GM21423 (cell line): ENCODE data around the gene ITPRIPL2.

Experiments
- ATAC-seq: cut with Tn5 transposase; IDR thresholded peaks from one replicate; pipeline ENCODE4 v1.9.1; 2021; ENCODE audit warnings: mild to moderate bottlenecking, moderate library complexity; ENCODE audit not compliant: unreplicated experiment

The ITPRIPL2 gene

GRCh38 chr16:19093631-19094541 lies 19.9 kb upstream of the ITPRIPL2 start:
- no peak for ATAC-seq

GRCh38 chr16:19094542-19095365 lies 19.0 kb upstream of the ITPRIPL2 start:
- ATAC-seq = no peak

GRCh38 chr16:19095654-19096053 lies 18.1 kb upstream of the ITPRIPL2 start:
- ATAC-seq = no peak

GRCh38 chr16:19098173-19098572 lies 15.6 kb upstream of the ITPRIPL2 start:
- ATAC-seq = no peak

DNA sequence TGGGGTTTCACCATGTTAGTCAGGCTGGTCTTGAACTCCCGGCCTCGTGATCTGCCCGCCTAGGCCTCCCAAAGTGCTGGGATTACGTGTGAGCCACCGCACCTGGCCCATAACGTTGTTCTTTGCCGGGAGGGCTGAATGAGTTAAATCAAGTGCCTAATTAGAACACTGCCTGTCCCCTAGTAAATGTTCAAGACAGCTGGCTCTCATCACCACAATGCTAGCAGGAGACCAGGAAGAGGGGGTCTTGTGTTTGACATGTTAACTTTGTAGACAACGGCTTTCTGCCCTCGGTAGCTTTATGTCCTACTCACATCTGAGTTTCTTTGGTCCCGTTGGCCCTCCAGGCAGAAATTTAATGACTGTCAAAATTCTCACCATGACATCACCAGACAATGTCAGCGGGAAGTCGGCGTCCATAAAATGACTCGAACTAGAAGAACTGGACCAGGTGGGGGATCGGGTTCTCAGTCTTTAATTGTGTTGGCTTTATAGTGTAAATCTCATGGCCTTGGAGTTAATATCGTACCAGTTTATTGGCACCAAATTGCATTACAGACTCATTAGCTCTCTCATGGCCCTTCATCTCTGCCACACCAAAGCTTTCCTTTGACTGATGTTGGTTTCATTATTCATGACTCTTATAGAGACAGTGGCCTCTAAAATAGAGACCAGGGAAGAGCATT lies 11.4 kb upstream of the ITPRIPL2 start:
- no peak for ATAC-seq

DNA sequence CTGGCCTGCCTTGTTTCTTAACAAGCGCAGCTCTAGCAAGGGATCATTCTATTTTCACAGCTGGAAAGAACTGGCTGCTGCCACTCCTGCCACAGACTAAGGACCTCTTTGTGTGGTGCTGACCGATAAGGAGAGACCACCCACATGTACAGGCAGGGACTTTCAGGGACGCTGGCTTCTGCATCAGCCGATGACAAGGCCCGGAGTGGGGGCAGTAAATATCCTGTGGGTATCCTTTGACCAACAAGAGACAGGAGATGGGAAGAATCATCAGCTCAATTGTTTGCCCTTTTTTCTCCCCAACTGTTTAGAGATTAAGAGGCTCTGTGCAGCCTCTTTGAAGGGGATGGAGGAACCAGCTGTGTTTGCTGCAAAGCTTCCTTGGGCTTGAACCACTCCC lies 9.2 kb upstream of the ITPRIPL2 start:
- no peak for ATAC-seq

DNA sequence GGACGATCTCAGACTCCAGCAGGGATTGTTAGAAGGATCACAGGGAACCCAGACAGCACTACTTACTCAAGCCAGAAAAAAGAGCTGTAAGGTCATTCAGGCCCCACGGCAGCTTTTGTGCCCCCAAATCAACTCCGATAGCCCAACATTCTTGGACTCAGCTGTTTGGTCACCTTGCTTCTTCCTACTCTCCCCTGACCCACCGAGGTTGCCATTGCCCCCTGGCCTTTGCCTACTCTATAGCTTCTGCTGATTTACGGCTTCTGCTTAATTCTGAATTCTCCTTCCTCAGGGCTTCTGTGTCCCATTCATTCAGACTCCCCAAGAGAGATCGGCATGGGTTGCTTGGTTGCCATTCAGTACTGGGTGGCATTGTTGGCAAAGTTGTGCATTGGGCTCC lies 8.6 kb upstream of the ITPRIPL2 start:
- no peak for ATAC-seq

DNA sequence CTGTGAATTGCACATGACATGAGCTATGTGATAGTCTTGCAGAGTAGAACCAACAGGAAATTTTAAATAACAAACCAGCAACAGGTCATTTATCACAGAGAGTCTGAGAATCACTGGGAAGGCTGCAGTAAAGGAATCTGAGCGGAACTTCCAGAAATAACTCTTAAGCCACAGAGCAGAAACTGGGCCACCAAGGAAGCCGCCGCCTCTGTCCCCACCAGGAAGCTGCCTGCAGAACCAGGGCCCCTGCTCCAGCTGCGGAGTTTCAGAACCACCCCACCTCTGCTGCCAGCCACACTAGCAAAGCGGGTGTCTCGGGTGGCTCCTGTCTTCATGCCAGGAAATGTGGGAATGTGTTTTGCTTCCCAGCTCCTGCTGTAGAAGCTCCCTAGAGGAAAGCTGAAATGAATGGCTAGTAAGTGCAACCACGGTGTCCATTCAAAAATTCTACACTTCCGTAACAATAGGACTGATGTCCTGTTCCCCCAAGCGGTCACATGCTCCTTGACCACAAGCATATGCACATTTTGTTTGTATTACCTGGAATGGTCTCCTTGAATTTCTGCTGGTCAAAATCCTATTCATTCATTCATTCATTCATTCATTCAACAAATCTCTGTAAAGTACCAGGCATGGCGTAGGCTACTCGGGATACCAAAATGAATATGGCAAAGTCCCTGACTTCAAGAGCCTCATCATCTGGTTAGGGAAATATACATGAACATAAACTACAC lies 7.7 kb upstream of the ITPRIPL2 start:
- ATAC-seq = no peak

DNA sequence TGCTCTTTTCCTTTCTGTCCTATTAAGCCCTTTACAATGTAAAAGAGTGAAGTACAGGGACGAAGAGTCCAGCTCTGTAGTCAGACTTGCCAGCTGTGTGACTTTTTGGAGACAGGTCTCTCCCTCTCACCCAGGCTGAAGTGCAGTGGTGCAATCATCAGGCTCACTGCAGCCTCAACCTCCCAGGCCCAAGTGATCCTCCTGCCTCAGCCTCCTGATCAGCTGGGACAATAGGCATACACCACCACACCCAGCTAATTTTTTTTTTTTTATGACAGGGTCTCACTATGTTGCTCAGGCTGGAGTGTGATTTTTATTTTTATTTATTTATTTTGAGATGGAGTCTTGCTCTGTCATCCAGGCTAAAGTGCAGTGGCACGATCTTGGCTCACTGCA lies 7.1 kb upstream of the ITPRIPL2 start:
- ATAC-seq = no peak

GRCh38 chr16:19108409-19109287 lies 5.1 kb upstream of the ITPRIPL2 start:
- peak; percentile 39 for ATAC-seq

DNA sequence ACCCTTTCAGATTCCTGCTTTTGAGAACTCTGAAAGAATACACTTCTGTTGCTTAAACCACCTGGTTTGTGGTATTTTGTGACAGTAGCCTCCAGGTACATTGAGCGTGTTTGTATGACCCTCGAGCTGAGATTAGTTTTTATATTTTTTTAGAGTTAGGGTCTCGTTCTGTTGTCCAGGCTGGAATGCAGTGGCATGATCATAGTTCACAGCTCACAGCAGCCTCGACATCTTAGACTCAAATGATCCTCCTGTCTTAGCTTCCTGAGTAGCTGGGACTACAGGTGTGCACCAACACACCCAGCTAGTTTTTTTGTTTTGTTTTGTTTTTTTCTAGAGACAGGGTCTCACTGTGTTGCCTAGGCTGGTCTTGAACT lies 4.5 kb upstream of the ITPRIPL2 start:
- ATAC-seq = no peak

- ATAC-seq = no peak
Observed at GRCh38 chr16:19110537-19111360, 3.0 kb upstream of the ITPRIPL2 start.

- ATAC-seq = no peak
Observed at GRCh38 chr16:19112099-19112407, 1.7 kb upstream of the ITPRIPL2 start.

DNA sequence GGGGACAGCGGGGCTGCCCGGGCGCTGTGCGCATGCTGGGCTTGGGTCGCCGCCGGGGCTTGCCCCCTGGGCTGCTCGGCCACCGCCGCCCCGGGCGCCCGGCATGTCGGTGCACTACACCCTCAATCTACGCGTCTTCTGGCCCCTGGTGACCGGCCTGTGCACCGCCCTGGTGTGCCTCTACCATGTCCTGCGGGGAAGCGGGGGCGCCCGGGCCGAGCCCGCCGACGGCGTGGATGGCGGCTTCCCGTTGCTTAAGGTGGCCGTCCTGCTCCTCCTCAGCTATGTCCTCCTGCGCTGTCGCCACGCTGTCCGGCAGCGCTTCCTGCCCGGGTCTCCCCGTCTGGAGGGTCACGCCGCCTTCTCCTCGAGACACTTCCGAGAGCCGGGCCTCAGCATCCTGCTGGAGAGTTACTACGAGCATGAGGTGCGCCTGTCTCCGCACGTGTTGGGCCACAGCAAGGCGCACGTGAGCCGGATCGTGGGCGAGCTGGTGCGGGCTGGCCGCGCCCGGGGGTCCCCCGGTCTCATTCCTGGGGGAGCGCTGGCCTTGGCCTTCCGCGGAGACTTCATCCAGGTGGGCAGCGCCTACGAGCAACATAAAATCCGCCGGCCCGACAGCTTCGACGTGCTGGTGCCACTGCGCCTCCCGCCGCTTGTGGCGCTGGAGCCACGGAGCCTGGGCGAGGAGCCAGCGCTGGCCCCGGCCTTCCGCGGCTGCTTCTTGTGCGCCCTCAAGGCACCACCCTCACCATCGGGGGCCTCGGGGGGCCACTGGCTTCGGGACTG lies 789 bp downstream of the ITPRIPL2 start:
- ATAC-seq = no peak

GRCh38 chr16:19115148-19116021 lies 1.6 kb downstream of the ITPRIPL2 start:
- no peak for ATAC-seq

DNA sequence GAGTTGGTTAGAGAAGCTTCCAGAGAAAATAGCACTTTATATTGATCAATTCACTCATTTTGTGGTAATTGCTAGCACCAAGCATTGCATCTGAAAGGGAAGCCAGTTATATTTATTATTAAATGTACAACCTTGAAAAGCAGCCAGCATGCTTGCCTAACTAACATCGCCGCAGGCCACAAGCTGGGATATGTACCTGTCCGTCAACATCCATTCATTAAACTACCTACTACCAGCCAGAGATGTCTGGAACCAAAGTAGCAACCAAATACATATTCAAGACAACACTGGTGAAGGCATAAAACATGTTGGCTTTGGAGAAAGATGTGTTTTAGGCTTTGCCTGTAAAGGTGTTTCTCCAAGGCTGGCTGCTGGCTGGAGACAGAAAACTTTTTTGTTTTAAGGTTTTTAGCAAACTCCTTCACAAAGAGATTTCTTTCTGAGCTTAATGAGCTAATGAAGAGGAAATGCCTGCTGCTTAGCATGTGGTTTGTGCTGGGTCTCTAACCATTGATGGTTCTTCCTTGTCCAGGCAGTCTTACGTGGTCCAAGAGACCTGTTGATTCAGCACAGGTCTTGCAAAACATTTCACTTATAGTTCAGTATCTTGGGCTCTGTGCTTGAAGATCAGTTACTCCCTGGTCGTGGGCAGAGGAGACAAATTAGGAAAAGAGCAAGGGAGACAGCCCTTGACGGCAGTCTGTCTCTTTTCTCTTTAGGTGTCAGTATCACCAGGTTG lies 3.1 kb downstream of the ITPRIPL2 start:
- no peak for ATAC-seq
